Retina (tissue), 1 donor: ENCODE data around the gene P3H4.

Experiments used
- DNase-seq: peaks from one replicate; pipeline ENCODE4 v3.0.0-alpha.2; 2016

P3H4 gene

GRCh38 chr17:41821776-41822175 lies 10.0 kb upstream of the P3H4 start:
- no peak for DNase-seq

- no peak for DNase-seq
Observed at GRCh38 chr17:41818024-41818423, 6.3 kb upstream of the P3H4 start.

GRCh38 chr17:41816637-41817320 lies 5.0 kb upstream of the P3H4 start:
- no peak for DNase-seq

- no peak for DNase-seq
Observed at GRCh38 chr17:41814195-41814594, 2.4 kb upstream of the P3H4 start.

GRCh38 chr17:41813699-41814124 lies 2.0 kb upstream of the P3H4 start:
- no peak for DNase-seq

- DNase-seq: peak; percentile 53
Observed at GRCh38 chr17:41813152-41813680, 1.5 kb upstream of the P3H4 start.

GRCh38 chr17:41812381-41813151 lies 817 bp upstream of the P3H4 start, which contains the start of gene FKBP10:
TSS of gene FKBP10 (plus strand) at chr17:41813004. CDS start at chr17:41813035, 31 bp downstream.
- peak; percentile 89 for DNase-seq

- no peak for DNase-seq
Observed at GRCh38 chr17:41810659-41811548, 845 bp downstream of the P3H4 start.

GRCh38 chr17:41806685-41807445 lies 4.9 kb downstream of the P3H4 start:
- no peak for DNase-seq

- no peak for DNase-seq
Observed at GRCh38 chr17:41803049-41804020, 8.4 kb downstream of the P3H4 start.

GRCh38 chr17:41801374-41802271 lies 10.1 kb downstream of the P3H4 start:
- peak; percentile 90 for DNase-seq

- peak; percentile 37 for DNase-seq
Observed at GRCh38 chr17:41800601-41801373, 11.0 kb downstream of the P3H4 start.

GRCh38 chr17:41799366-41799765 lies 12.4 kb downstream of the P3H4 start:
- DNase-seq: no peak

GRCh38 chr17:41797377-41797776 lies 14.4 kb downstream of the P3H4 start:
- DNase-seq: no peak

GRCh38 chr17:41796121-41796895 lies 15.4 kb downstream of the P3H4 start:
- no peak for DNase-seq

GRCh38 chr17:41794540-41794975 lies 17.2 kb downstream of the P3H4 start:
- no peak for DNase-seq

- DNase-seq: peak; percentile 61
Observed at GRCh38 chr17:41793784-41794539, 17.8 kb downstream of the P3H4 start.
